HG02840 (cell line): ENCODE measurements around the gene FIBCD1.

ENCODE experiments used
- ATAC-seq: cut with Tn5 transposase; IDR thresholded peaks from one replicate; pipeline ENCODE4 v1.9.1; 2021; ENCODE audit warnings: mild to moderate bottlenecking, moderate library complexity, moderate number of reproducible peaks; ENCODE audit not compliant: unreplicated experiment, low FRiP score

FIBCD1 gene, protein sequence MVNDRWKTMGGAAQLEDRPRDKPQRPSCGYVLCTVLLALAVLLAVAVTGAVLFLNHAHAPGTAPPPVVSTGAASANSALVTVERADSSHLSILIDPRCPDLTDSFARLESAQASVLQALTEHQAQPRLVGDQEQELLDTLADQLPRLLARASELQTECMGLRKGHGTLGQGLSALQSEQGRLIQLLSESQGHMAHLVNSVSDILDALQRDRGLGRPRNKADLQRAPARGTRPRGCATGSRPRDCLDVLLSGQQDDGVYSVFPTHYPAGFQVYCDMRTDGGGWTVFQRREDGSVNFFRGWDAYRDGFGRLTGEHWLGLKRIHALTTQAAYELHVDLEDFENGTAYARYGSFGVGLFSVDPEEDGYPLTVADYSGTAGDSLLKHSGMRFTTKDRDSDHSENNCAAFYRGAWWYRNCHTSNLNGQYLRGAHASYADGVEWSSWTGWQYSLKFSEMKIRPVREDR

DNA sequence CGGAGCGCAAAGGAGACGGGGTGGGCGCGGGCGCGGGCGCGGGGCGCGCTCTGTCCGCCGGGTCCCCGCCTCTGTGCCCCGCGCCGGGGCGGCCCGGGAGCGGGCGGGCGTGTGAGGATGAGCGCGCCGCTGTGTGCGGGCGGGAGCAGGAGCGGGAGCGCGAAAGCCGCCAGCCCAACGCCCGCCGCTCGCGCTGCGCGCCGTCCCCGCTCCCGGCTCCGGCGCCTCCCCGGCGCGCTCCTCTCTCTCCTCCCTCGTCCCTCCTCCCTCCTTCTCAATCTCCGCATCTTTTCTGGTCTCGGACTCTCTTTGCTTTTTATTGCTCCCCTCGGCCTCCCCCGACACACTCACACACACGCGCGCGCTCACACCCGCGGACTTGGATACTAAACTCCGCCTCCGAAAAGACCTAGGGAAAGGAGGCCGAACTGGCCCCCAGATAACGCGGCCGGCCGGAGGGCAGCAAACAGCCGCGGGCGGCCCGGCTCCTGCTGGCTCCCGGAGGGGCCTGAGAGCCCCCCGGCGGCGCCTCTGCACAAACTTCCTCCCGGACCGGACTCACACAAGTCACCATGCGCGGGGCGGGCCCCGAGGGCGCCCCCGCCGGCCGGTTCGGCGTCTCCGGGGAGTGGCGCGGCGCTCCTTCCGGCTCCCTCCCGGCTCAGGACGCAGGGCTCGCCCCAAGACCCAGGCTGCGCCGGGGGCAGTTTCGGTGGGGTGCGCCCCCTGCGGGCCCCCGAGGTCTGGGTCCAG is at the start of gene FIBCD1:
Gene FIBCD1 (minus strand): TSS at position 596 of the 753 bp plus-strand sequence. CDS start 640 bp downstream, outside the sequence.
- ATAC-seq: no peak

DNA sequence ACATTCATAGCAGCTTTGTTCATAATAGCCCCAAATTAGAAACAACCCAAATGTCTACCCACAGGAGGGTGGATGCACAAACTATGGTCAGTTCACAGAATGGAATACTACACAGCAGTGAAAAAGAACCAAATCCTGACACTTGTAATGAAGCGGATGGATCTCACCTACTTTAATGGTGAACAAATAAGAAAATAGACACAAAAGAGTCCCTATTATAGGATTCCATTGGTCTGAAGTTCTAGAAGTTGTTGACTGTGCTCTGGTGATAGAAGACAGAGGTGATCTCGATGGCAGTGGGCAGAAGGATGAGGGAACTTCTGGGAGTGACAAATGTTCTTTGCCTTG is 49.3 kb upstream of the FIBCD1 start:
- ATAC-seq: no peak

DNA sequence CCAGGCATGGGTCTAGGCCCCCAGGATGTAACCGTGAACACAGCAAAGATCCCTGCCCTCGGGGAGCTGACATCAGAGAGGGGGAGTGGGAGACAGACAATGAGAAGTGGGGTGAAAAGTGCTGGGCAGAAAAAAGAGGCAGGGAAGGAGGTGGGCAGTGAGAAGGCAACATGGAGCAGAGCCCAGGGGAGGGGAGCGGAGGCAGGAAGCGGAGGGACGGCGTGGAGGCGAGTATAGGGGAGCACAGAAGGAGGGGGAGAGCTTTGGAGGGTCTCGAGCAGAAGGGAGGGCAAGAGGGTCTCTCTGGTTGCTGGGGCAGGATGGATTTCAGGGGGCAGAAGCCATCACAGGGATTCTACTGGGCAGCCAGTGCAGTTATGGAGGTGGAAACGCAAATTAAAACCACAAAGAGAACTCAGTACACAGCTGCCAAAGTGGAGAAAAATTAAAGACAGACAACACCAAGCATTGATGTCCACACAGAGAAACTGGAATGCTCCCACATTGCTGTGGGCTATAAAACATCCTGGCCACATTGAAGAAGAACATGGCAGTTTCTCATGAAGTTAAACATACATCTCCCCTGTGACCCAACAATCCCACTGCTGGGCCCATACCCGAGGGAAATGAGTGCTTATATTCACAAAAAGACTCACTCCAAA is 48.8 kb upstream of the FIBCD1 start:
- ATAC-seq: no peak

DNA sequence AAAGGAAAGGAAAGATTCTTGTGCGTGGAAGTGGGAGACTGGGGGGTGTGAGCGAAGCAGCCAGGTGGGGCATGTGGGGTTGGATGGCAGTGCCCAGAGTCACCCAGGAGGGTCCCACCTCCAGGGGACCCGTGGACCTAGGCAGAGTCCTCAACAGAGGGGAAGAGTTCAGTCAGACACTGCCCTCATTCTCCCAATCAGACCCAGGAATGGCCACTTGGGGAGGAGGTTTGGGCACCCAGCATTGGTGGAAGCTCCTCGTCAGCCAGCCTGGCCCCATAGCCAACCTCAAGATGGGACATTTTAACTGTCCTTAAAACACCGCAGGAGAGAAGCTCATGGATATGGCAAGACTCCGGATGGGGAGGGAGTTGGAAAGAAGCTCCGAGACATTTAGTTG is 48.0 kb upstream of the FIBCD1 start:
- no peak for ATAC-seq

DNA sequence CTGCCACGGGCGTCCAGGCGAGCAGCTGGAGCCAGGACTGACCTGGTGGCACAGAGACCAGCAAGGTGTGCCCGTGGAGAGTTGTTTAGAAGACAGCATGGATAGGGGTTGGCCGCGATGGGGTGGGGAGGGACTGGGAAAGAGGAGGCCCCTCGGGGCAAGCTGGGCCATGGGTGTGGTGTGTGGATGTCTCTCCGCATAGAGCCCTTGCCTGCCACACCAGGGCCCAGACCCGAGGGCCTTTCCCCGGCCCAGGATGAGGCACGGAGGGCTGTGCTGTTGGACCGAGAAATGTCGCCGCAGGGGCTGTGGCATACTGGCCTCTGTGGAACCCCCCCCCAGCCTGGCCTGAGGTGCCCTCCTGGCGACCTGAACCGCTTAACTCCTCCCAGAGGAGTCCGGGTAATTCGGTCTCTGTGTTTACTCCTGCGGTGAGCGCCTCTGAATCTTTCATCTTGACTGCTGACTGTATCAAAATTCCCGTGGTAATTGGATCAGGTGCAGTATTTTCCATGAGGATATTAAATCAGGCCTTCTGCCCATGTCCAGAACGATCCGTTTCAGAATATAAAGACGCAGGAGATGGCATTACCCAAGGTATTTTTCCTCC is 47.4 kb upstream of the FIBCD1 start:
- ATAC-seq: no peak

DNA sequence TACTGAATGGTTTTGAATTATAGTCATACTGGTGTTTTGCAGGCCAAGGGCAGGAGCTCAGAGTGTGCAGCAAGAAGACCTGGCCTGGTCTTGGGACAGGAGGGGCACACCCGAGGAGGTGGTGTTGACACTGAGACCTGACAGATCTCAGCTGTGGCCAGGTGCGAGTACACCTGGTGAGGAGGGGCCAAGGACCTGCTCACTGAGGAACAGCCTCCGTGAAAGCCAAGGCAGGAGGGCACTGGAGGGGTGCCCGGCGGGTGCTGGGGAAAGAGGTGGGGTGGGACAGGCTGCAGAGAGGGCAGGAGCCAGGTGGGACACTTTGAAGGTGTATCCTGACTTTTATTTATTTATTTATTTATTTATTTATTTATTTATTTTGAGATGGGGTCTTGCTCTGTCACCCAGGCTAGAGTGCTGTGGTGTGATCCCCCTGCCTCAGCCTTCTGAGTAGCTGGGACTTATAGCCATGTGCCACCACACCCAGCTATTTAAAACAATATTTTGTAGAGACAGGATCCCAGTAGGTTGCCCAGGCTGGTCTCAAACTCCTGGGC is 46.6 kb upstream of the FIBCD1 start:
- no peak for ATAC-seq

DNA sequence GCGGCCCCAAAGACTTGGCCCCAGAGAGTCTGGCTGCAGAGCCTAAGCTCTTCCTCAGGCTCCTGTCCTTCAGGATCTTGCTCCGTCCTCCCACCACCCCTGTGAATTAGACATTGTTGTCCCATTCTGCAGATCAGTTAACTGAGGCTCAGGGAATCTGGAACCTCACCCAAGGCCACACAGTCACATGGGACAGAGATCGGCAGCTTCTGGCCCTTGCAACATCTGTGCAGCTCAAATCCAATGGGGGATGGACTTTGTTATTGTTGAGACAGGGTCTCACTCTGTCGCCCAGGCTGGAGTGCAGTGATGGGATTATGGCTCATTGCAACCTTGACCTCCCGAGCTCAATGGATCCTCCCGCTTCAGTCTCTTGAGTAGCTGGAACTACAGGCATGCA is 46.0 kb upstream of the FIBCD1 start:
- no peak for ATAC-seq

DNA sequence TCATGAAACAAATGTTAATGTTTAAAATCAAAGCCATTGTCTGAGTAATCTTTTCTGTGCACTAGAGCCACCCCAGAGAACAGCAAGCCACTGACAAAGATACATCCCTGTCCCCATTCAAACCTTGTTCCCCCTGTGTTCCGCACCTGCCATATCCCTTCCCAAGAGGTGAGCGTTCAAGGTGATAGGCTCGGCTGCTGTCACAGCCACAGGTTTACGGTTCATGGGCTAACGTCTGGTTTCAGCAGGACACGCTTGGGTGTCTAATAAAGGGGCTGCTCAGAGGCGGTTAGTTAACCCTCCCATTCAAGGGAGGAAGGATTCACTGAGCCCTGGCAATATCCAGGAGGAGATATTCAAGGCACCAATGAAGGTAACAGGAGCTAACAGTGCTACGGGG is 45.5 kb upstream of the FIBCD1 start:
- no peak for ATAC-seq

DNA sequence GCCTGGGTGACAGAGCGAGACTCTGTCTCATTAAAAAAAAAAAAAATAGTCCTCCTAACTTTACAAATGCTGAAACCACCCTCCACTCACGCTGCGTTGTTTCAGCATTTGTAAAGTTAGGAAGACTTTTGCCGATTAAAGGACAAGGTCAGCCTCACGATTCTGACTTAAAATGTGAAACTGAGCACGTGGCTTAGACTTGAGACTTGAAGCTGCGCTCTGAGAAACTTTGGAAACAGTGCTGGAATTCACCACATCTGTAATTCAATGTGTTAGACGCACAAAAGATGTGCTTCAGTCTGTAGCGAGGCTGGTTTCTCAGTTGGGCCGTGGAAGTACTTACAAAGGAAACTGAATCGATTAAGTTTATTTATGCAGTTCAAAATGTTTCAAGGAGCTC is 44.9 kb upstream of the FIBCD1 start:
- ATAC-seq: no peak

DNA sequence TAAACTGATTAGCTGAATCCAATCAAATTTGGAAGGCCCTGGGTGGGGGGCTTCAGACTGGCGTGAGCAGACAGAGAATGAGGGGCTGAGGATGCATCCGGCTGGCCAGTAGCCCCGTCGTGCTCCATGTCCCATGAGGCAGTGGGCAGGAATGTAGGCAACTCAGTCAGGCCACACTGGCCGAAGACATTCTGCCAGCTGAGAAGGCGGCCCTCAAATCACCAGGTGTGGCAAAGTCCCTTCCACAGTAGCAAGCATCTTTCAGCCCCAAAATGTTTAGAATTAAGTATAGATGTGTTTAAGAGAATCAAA is 44.3 kb upstream of the FIBCD1 start:
- no peak for ATAC-seq

DNA sequence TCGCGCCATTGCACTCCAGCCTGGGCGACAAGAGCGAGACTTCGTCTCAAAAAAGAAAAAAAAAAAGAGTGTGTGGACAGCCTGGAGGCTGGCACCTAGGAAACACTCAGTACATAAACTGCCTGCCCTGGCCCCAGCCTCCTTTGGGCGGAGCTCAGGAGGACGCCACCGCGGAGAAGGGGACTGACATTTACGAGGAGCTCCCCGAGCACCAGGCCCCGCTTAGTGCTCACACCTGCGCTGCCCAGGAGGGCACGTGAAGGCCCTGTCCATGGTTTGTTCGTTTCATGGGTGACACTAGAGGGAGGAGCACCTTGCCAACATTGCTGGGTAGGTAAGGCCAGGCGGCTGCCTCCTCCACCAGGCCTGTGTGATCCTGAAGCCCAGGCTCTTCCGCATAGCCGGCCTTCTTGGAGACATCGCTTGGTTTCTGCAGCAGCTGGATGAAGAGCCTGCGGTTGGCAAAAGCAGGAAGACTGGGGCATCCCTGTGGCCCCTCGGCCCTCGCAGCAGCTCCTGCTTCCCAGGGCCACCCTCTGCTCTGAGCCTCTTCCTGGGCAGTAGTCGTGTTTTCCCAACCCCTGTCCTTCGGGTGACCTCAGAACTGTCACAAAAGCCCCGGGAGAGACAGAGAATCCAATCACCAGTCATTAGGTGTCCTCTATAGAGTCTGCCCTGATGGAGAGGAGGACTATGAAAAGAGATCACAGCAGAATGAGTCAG is 43.8 kb upstream of the FIBCD1 start:
- no peak for ATAC-seq

DNA sequence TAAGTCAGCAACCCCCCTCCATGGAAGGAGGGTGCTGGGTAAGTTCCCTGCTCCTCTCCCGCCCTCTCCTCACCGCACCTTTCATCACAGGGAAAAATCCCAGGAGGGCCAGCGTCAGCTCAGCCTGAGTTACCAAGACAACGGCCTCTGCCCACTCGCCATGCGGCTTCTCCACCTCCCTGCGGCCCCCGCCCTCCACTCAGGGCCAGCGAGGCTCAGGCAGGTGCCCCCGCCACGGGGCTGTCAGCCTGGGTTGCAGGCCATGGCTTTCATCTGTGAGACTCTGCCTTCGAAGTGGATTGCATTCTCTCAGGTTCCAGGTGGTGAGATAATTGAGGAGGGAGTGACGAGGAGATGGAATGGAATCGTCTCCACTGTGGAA is 42.7 kb upstream of the FIBCD1 start:
- no peak for ATAC-seq

DNA sequence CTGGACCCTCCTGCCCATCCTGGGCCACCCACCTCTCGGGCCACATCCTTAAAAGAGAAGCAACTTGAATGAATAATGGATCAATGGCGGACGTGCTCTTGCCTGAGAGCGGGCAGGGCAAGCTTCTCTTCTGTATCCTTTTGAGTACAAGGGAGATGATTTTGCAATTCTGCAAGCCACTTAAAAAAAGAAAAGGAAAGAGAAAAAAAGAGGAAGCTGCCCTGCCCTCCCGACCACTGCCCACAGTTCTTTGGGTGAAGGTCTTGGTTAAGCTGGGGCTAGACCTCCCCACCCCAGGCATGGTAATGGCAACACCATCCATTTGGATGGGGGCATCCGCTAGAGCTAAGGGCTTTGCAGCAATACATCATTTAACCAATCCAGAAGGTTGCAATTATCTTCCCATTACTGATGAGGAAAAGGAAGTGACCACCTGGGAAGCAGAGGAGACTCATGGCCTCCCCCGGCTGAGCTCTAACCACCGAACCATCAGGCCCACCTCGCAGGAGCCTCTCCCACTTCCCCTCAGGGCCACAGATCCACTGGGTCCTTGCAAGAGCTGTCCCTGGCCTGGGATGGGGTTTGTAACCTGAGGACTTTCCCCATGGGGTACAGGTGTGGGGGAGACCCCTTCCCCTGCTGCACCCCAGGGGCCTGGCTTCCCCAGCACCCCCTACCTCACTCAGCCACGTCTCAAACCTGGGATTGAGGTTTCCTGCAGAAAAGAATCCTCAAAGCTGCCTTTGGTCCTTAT is 42.1 kb upstream of the FIBCD1 start:
- ATAC-seq: no peak

DNA sequence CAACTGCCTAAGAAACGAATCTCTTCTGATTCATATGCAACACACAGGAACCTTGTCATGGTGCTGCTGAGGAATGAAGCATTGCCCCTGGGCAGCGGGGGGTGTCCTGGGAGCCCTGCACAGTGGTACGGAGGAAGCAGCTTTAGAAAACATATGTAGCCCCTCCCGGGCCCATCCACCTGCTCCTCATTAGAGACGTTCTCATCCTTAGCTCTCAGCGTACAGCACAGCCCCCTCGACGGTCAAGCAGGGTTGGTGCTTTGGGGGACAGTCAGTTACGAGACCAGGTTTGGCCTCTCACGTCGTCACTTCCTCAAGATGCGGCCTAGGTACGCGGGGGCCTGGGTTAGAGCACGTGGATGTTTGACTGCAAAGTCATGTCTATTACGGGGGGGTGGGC is 41.5 kb upstream of the FIBCD1 start:
- no peak for ATAC-seq

DNA sequence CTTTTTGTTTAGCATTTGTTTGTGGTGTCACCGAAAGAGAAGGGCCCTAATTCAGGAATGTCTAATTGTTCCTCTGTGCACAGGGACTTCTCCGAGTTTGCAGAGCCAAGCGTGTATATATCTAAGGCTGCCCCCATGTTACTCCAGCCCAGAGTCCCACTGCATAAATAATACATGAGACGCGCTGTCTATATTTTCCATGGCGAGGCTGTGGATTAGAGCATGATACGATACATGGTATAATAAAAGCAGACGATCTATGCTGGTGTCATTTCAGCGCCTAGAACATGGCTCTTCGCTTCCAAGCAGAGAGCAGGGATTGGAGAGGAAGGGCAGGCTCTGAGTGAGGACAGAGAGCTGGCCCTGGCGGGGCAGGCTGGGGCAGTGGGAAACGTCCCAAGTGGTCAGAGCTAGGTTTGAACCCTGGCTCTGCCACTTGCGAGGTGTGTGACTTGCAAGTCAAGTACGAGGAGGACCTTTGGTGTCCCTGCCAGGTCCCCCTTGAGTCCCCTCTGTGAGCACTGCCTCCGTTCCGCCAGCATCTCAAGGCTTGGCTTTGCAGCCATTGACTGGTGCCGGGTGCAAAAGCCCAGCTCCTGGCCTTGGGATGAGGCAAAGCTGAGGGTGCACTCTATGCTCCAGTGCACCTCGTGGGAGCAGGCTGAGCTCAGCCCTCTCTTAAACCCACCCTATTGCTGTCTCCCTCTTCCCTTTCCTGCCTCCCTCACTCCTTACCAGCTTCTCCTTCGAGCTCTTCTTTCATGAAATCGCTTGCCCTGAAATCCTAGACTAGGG is 40.7 kb upstream of the FIBCD1 start:
- ATAC-seq: no peak

DNA sequence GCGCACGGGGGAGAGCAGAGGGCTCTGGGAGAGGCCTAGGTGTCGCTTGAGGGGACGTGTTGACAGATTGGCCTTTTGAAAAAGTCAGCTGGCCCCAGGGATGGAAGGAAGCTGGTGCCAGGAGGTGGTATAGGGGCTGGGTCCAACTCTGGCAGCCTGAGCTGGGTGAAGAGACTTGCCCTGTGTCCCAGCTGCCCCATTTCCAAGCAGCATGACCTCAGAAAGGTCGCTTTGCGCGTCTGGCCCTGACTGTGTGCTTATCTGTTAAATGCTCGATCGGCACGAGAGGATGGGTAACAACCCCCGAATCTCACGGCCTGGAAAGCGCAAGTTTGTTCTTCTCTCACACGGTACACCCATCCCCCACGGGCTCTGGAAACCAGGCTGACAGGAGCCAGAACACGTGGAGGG is 38.8 kb upstream of the FIBCD1 start:
- ATAC-seq: no peak

DNA sequence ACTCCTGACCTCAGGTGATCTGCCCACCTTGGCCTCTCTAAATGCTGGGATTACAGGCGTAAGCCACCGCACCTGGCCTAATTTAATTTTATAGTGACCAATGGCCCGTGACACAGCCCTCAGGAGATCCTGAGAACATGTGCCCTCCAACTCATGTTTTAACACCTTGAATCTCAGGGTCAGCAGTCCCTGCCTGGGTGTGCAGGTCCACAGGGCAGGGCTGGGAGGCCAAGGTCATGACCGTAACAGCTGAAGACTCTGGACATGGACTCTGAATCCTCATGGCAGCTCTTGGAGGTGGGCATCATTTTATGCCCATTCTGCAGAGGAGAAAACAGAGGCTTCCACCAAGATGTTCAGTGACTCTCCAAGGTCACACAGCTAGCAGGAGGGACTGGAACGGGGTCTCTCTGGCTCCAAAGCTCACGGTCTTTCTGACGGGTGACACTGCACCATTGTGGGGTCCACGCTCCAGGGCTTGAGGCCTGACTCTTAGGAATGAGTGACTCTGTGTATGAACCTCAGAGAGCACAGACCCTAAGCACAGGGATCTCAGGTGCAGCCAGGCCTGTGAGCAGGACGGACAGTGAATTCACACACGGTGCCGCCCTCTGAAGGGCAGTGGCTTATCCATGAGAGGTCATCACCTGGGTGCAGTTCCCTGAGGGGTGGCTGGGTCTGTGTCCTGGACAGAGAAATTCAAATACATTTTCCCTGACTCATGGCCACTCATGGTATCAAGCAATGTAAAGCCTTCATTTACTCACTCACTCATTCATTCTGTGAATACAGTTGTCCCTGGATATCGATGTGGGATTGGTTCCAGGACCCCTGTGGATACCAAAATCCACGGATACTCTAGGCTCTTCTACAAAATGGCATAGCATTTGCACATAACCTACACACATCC is 37.1 kb upstream of the FIBCD1 start:
- no peak for ATAC-seq

DNA sequence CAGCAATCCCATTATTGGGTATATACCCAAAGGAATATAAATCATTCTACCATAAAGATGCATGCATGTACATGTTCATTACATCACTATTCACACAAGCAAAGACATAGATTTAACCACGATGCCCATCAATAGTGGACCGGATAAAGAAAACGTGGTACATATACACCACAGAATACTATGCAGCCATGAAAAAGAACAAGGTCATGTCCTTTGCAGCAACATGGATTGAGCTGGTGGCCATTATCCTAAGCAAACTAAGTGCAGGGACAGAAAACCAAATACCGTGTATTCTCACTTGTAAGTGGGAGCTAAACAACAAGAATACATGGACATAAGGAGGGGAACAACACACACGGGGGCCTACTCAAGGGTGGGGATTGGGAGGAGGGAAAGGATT is 36.1 kb upstream of the FIBCD1 start:
- ATAC-seq: no peak
